ENCODE results near the gene PCDH9.
"Not testable (repeated sequence)": the region's sequence is repeated elsewhere in the genome, so short reads cannot be mapped to it uniquely, and the experiment has no call there.

PCDH9 gene

DNA sequence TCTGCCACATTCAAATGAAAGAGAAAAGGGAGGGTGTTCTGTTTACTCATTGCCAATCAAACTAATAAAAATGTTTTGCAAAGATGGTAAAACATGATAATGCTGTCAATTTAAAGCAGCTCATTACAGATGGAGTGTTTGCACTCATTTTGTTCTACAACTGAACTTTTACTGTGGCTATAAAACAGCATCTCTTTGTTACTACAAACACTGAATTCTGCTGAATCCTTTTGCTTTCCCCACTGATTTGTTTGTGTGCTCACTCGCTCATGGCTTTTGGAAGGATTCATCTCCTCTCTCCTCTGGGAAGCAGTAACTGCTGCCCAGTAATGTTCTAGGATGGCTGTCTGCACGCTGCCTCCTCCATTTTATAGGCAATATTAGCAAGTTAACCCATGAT, 434.5 kb downstream of the PCDH9 start:
- H3K4me1 ChIP-seq (ENCODE audit: control insufficient read depth, insufficient read depth, low read length, unreplicated experiment) = no peaks in the 10 kb centered on the region
- no peak overlapping the region for H3K4me3 ChIP-seq (ENCODE audit: low read depth, low read length)
- H3K79me2 ChIP-seq (ENCODE audit: control insufficient read depth, insufficient read depth, low read length, unreplicated experiment) = no peaks in the 10 kb centered on the region
- no peaks in the 10 kb centered on the region for H3K36me3 ChIP-seq (ENCODE audit: insufficient read depth, low read length)
- H3K27ac ChIP-seq (ENCODE audit: low read depth, low read length) = no peak overlapping the region
- no peaks in the 10 kb centered on the region for H3K27me3 ChIP-seq (ENCODE audit: insufficient read depth, low read length)
- no peak overlapping the region for H2AFZ ChIP-seq (ENCODE audit: low read length, unreplicated experiment)

- Histone ChIP-seq H2AFZ (ENCODE audit: low read length, unreplicated experiment) (no peak overlapping the region), H3K4me1 (ENCODE audit: control insufficient read depth, insufficient read depth, low read length, unreplicated experiment) (no peaks in the 10 kb centered on the region), H3K4me3 (ENCODE audit: low read depth, low read length) (no peak overlapping the region), H3K36me3 (ENCODE audit: insufficient read depth, low read length) (no peaks in the 10 kb centered on the region), H3K27ac (ENCODE audit: low read depth, low read length) (no peak overlapping the region), H3K27me3 (ENCODE audit: insufficient read depth, low read length) (no peaks in the 10 kb centered on the region), H3K79me2 (ENCODE audit: control insufficient read depth, insufficient read depth, low read length, unreplicated experiment) (no peaks in the 10 kb centered on the region)
Observed at GRCh38 chr13:66794340-66795031, 435.6 kb downstream of the PCDH9 start.

DNA sequence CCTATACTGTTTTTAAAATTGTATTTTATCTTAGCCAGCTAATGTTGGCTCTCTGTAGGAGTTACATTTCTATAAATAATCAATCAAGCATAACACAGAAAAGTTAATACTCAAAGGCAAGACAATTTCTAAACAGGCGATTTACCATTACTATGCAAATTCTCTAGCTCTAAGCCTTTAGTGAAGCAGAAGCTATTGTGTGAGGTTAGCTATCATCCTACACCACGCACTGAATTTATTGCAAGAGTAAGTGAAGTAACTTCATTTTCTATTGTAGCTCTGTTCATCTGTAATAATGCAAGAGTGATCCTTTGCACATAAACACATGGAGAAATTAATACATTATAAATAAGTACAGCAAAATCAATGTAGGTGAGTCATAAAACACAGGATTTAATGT, 439.3 kb downstream of the PCDH9 start:
- no peak overlapping the region for H2AFZ ChIP-seq (ENCODE audit: low read length, unreplicated experiment)
- H3K36me3 ChIP-seq (ENCODE audit: insufficient read depth, low read length) = no peaks in the 10 kb centered on the region
- no peak overlapping the region for H3K27ac ChIP-seq (ENCODE audit: low read depth, low read length)
- no peaks in the 10 kb centered on the region for H3K4me1 ChIP-seq (ENCODE audit: control insufficient read depth, insufficient read depth, low read length, unreplicated experiment)
- no peaks in the 10 kb centered on the region for H3K27me3 ChIP-seq (ENCODE audit: insufficient read depth, low read length)
- H3K4me3 ChIP-seq (ENCODE audit: low read depth, low read length) = no peak overlapping the region
- H3K79me2 ChIP-seq (ENCODE audit: control insufficient read depth, insufficient read depth, low read length, unreplicated experiment) = no peaks in the 10 kb centered on the region

DNA sequence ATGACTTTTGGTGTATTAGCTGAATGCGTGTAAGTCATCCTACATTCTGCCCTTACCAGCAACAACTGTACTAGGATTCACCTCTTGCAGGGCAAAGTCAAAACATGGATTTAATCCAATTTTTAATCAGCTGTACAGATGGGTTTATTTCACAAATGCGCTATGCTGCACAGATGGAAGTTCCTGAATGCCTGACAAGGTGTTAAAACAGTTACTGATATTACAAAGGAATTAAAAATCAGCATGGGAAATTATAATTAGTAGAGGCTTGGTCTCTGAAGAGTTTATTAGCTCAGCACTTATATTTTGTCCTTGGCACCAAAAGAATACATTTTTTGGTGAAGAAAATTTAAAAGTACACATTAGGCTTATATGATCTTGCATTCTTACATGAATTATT, 448.9 kb downstream of the PCDH9 start:
- H3K4me1 ChIP-seq (ENCODE audit: control insufficient read depth, insufficient read depth, low read length, unreplicated experiment) = peaks cover 13% of the 10 kb centered on the region
- no peaks in the 10 kb centered on the region for H3K27me3 ChIP-seq (ENCODE audit: insufficient read depth, low read length)

GRCh38 chr13:66780814-66781213, 449.3 kb downstream of the PCDH9 start:
- H3K79me2 ChIP-seq (ENCODE audit: control insufficient read depth, insufficient read depth, low read length, unreplicated experiment) = no peaks in the 10 kb centered on the region
- peak overlapping the region; percentile 60 for H2AFZ ChIP-seq (ENCODE audit: low read length, unreplicated experiment)
- no peak overlapping the region for H3K27ac ChIP-seq (ENCODE audit: low read depth, low read length)
- no peaks in the 10 kb centered on the region for H3K27me3 ChIP-seq (ENCODE audit: insufficient read depth, low read length)
- H3K36me3 ChIP-seq (ENCODE audit: insufficient read depth, low read length) = no peaks in the 10 kb centered on the region
- H3K4me1 ChIP-seq (ENCODE audit: control insufficient read depth, insufficient read depth, low read length, unreplicated experiment) = peaks cover 13% of the 10 kb centered on the region
- no peak overlapping the region for H3K4me3 ChIP-seq (ENCODE audit: low read depth, low read length)

More for the DNA sequence above, 448.9 kb downstream of the PCDH9 start:
- Histone ChIP-seq H2AFZ (ENCODE audit: low read length, unreplicated experiment) (no peak overlapping the region), H3K27ac (ENCODE audit: low read depth, low read length) (no peak overlapping the region), H3K4me3 (ENCODE audit: low read depth, low read length) (no peak overlapping the region), H3K36me3 (ENCODE audit: insufficient read depth, low read length) (no peaks in the 10 kb centered on the region), H3K79me2 (ENCODE audit: control insufficient read depth, insufficient read depth, low read length, unreplicated experiment) (no peaks in the 10 kb centered on the region)

GRCh38 chr13:66778461-66778860, 451.7 kb downstream of the PCDH9 start:
- Histone ChIP-seq H3K4me3 (ENCODE audit: low read depth, low read length) (no peak overlapping the region), H3K79me2 (ENCODE audit: control insufficient read depth, insufficient read depth, low read length, unreplicated experiment) (no peaks in the 10 kb centered on the region), H2AFZ (ENCODE audit: low read length, unreplicated experiment) (no peak overlapping the region), H3K27ac (ENCODE audit: low read depth, low read length) (no peak overlapping the region), H3K27me3 (ENCODE audit: insufficient read depth, low read length) (no peaks in the 10 kb centered on the region), H3K36me3 (ENCODE audit: insufficient read depth, low read length) (no peaks in the 10 kb centered on the region), H3K4me1 (ENCODE audit: control insufficient read depth, insufficient read depth, low read length, unreplicated experiment) (peaks cover 13% of the 10 kb centered on the region)

- H2AFZ ChIP-seq (ENCODE audit: low read length, unreplicated experiment) = no peak overlapping the region
Observed at GRCh38 chr13:66775196-66775595, 454.9 kb downstream of the PCDH9 start.

DNA sequence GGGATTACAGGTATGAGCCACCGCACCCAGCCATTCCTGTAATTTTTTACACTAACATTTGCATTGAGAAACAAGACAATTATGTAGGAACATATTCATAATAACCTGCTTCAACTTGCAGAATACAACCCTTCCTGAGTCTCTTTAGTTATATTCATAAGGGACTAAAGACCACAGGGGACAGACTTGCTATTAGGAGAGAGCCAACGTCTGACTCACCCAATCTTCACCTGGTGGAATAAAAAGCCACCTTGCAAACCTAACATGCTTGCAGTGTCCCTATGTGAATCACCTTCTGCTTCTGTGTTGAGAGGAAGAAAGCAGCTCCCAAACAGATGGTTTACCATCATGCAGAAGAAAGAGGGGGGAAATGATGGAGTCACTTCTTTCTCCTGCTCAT, 456.1 kb downstream of the PCDH9 start:
- Histone ChIP-seq H2AFZ (ENCODE audit: low read length, unreplicated experiment) (no peak overlapping the region), H3K4me3 (ENCODE audit: low read depth, low read length) (no peak overlapping the region), H3K27me3 (ENCODE audit: insufficient read depth, low read length) (no peaks in the 10 kb centered on the region), H3K27ac (ENCODE audit: low read depth, low read length) (no peak overlapping the region), H3K79me2 (ENCODE audit: control insufficient read depth, insufficient read depth, low read length, unreplicated experiment) (no peaks in the 10 kb centered on the region), H3K4me1 (ENCODE audit: control insufficient read depth, insufficient read depth, low read length, unreplicated experiment) (peaks cover 7% of the 10 kb centered on the region), H3K36me3 (ENCODE audit: insufficient read depth, low read length) (no peaks in the 10 kb centered on the region)

More at GRCh38 chr13:66775196-66775595, 454.9 kb downstream of the PCDH9 start:
- no peaks in the 10 kb centered on the region for H3K79me2 ChIP-seq (ENCODE audit: control insufficient read depth, insufficient read depth, low read length, unreplicated experiment)
- peaks cover 7% of the 10 kb centered on the region for H3K4me1 ChIP-seq (ENCODE audit: control insufficient read depth, insufficient read depth, low read length, unreplicated experiment)
- no peaks in the 10 kb centered on the region for H3K27me3 ChIP-seq (ENCODE audit: insufficient read depth, low read length)
- no peaks in the 10 kb centered on the region for H3K36me3 ChIP-seq (ENCODE audit: insufficient read depth, low read length)
- no peak overlapping the region for H3K27ac ChIP-seq (ENCODE audit: low read depth, low read length)
- H3K4me3 ChIP-seq (ENCODE audit: low read depth, low read length) = no peak overlapping the region

DNA sequence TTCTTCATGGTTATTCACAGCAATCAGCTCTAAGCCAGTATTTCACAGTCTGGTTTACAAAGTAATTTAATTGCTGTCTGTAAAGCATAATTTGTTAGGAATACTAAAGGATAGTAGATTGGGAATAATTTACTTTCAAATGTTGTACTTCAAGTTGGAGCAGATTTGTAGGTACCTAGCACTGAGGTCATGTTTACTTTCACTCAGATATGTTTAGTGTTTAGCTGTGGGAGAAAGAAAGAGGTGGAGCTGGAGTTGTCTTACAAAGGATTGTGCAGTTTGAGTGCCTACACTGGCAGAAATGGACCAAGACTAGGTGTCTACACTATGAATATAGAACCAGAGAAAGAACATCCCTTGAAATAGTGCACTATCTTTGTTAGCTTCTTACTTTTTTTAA, 464.6 kb downstream of the PCDH9 start:
- no peaks in the 10 kb centered on the region for H3K79me2 ChIP-seq (ENCODE audit: control insufficient read depth, insufficient read depth, low read length, unreplicated experiment)
- no peak overlapping the region for H3K4me3 ChIP-seq (ENCODE audit: low read depth, low read length)
- no peaks in the 10 kb centered on the region for H3K27me3 ChIP-seq (ENCODE audit: insufficient read depth, low read length)
- no peaks in the 10 kb centered on the region for H3K4me1 ChIP-seq (ENCODE audit: control insufficient read depth, insufficient read depth, low read length, unreplicated experiment)
- H3K36me3 ChIP-seq (ENCODE audit: insufficient read depth, low read length) = no peaks in the 10 kb centered on the region
- H3K27ac ChIP-seq (ENCODE audit: low read depth, low read length) = no peak overlapping the region
- H2AFZ ChIP-seq (ENCODE audit: low read length, unreplicated experiment) = no peak overlapping the region

- not testable (repeated sequence) for H3K4me1 ChIP-seq (ENCODE audit: control insufficient read depth, insufficient read depth, low read length, unreplicated experiment); H3K4me3 ChIP-seq (ENCODE audit: low read depth, low read length); H3K36me3 ChIP-seq (ENCODE audit: insufficient read depth, low read length); H3K27ac ChIP-seq (ENCODE audit: low read depth, low read length); H2AFZ ChIP-seq (ENCODE audit: low read length, unreplicated experiment); H3K79me2 ChIP-seq (ENCODE audit: control insufficient read depth, insufficient read depth, low read length, unreplicated experiment); H3K27me3 ChIP-seq (ENCODE audit: insufficient read depth, low read length)
Observed at GRCh38 chr13:66760678-66761077, 469.5 kb downstream of the PCDH9 start.

- no peaks in the 10 kb centered on the region for H3K79me2 ChIP-seq (ENCODE audit: control insufficient read depth, insufficient read depth, low read length, unreplicated experiment)
- no peak overlapping the region for H2AFZ ChIP-seq (ENCODE audit: low read length, unreplicated experiment)
- H3K4me1 ChIP-seq (ENCODE audit: control insufficient read depth, insufficient read depth, low read length, unreplicated experiment) = no peaks in the 10 kb centered on the region
- no peaks in the 10 kb centered on the region for H3K36me3 ChIP-seq (ENCODE audit: insufficient read depth, low read length)
- H3K27me3 ChIP-seq (ENCODE audit: insufficient read depth, low read length) = no peaks in the 10 kb centered on the region
- no peak overlapping the region for H3K27ac ChIP-seq (ENCODE audit: low read depth, low read length)
- no peak overlapping the region for H3K4me3 ChIP-seq (ENCODE audit: low read depth, low read length)
Observed at GRCh38 chr13:66759919-66760318, 470.2 kb downstream of the PCDH9 start.
